Measurements from ENCODE around the gene SHMT1.
"Not testable (repeated sequence)": the region's sequence is repeated elsewhere in the genome, so short reads cannot be mapped to it uniquely, and the experiment has no call there.

Gene SHMT1

GRCh38 chr17:18382441-18383078 lies 19.2 kb upstream of the SHMT1 start:
- in situ Hi-C loops (cut with MboI; ENCODE audit: low sequenced_read_pairs, unreplicated experiment), result no loop called here
- no peak for TF ChIP-seq CTCF (IDR thresholded peaks at IDR 0.05; ENCODE audit: borderline replicate concordance, control extremely low read depth, extremely low read depth, insufficient read depth, missing control alignments)
- peak; percentile 3 for DNase-seq (ENCODE audit: low spot score)

GRCh38 chr17:18381953-18382245 lies 18.5 kb upstream of the SHMT1 start:
- TF ChIP-seq CTCF (IDR thresholded peaks at IDR 0.05; ENCODE audit: borderline replicate concordance, control extremely low read depth, extremely low read depth, insufficient read depth, missing control alignments), result no peak
- peak; percentile 11 for DNase-seq (ENCODE audit: low spot score)
- in situ Hi-C loops (cut with MboI; ENCODE audit: low sequenced_read_pairs, unreplicated experiment), result no loop called here

GRCh38 chr17:18381158-18381952 lies 18.0 kb upstream of the SHMT1 start:
- peak; percentile 30 for DNase-seq (ENCODE audit: low spot score)
- in situ Hi-C loops (cut with MboI; ENCODE audit: low sequenced_read_pairs, unreplicated experiment), result no loop called here

GRCh38 chr17:18380471-18381157 lies 17.3 kb upstream of the SHMT1 start:
- peak; percentile 16 for DNase-seq (ENCODE audit: low spot score)
- no peak for TF ChIP-seq CTCF (IDR thresholded peaks at IDR 0.05; ENCODE audit: borderline replicate concordance, control extremely low read depth, extremely low read depth, insufficient read depth, missing control alignments)
- in situ Hi-C loops (cut with MboI; ENCODE audit: low sequenced_read_pairs, unreplicated experiment), result no loop called here

More at GRCh38 chr17:18381158-18381952, 18.0 kb upstream of the SHMT1 start:
- no peak for TF ChIP-seq CTCF (IDR thresholded peaks at IDR 0.05; ENCODE audit: borderline replicate concordance, control extremely low read depth, extremely low read depth, insufficient read depth, missing control alignments)

GRCh38 chr17:18379246-18380146 lies 16.1 kb upstream of the SHMT1 start:
- DNase-seq (ENCODE audit: low spot score), result peak; percentile 8
- in situ Hi-C loops (cut with MboI; ENCODE audit: low sequenced_read_pairs, unreplicated experiment), result no loop called here
- no peak for TF ChIP-seq CTCF (IDR thresholded peaks at IDR 0.05; ENCODE audit: borderline replicate concordance, control extremely low read depth, extremely low read depth, insufficient read depth, missing control alignments)

- in situ Hi-C loops (cut with MboI; ENCODE audit: low sequenced_read_pairs, unreplicated experiment); DNase-seq (ENCODE audit: low spot score): not testable (repeated sequence)
These were observed 15.3 kb upstream of the SHMT1 start for GRCh38 chr17:18378614-18379013.

All from GM13976 (cell line).